IMR-90 (cell line): ENCODE data around the gene CHRNG. TPM values are rescaled to one million over a fixed set of nuclear protein-coding genes. Genes with fewer than 3 reads are reported as not detected.
"Not testable (repeated sequence)": the region's sequence is repeated elsewhere in the genome, so short reads cannot be mapped to it uniquely, and the experiment has no call there.

Experiments used
- ATAC-seq: fragments of 200-7000 bp; cut with Tn5 transposase; 2 replicates; pipeline ENCODE4 v1.9.1; 2020; ENCODE audit warnings: low read depth, mild to moderate bottlenecking, moderate library complexity
- BruUV-seq: library from RNA; stranded (reverse); fragments of 400-500 nt; replicated peaks from 2 replicates; lab custom pipeline; 2021; lab: Mats Ljungman, UMichigan
- CTCF ChIA-PET: fragments of 300-600 bp; formaldehyde crosslinking; extraction: SDS; loops from one replicate; lab custom pipeline; 2021; ENCODE audit warnings: antibody characterized with exemption; lab: Yijun Ruan, JAX
- POLR2A ChIA-PET: fragments of 300-600 bp; sonication (Branson Sonifier 250); formaldehyde crosslinking; loops from one replicate; lab custom pipeline; 2022; ENCODE audit warnings: antibody characterized with exemption; ENCODE audit not compliant: unreplicated experiment; lab: Charles Lee
- DNase-seq: peaks from one replicate; pipeline ENCODE4 v3.0.0; 2013
- H2AFZ ChIP-seq: replicated peaks from 2 replicates; pipeline ENCODE3; 2013; ENCODE audit warnings: low read length, mild to moderate bottlenecking; ENCODE audit not compliant: poor library complexity
- H2AK5ac ChIP-seq: 2 replicates; pipeline ENCODE4 v1.6.1; 2013; ENCODE audit warnings: low read depth, low read length, inconsistent platforms
- H2AK9ac ChIP-seq: replicated peaks from 2 replicates; pipeline ENCODE3; 2013; ENCODE audit warnings: mild to moderate bottlenecking, low read depth, low read length, moderate library complexity; ENCODE audit not compliant: poor library complexity
- H2BK120ac ChIP-seq: 2 replicates; pipeline ENCODE4 v1.6.1; 2013; ENCODE audit warnings: low read depth, low read length, inconsistent platforms
- H2BK15ac ChIP-seq: 3 replicates; pipeline ENCODE4 v1.6.1; 2013; ENCODE audit warnings: low read depth, low read length, inconsistent platforms
- H2BK20ac ChIP-seq: 2 replicates; pipeline ENCODE4 v1.6.1; 2013; ENCODE audit warnings: low read depth, mild to moderate bottlenecking, inconsistent platforms, low read length, moderate library complexity
- H2BK5ac ChIP-seq: 2 replicates; pipeline ENCODE4 v1.6.1; 2013; ENCODE audit warnings: mild to moderate bottlenecking, low read depth, low read length, inconsistent platforms; ENCODE audit not compliant: poor library complexity, severe bottlenecking
- H3K14ac ChIP-seq: replicated peaks from 2 replicates; pipeline ENCODE4 v1.6.1; 2013; ENCODE audit warnings: low read depth, low read length, inconsistent platforms
- H3K18ac ChIP-seq: 2 replicates; pipeline ENCODE4 v1.6.1; 2013; ENCODE audit warnings: low read depth, low read length, control low read depth
- H3K23ac ChIP-seq: 2 replicates; pipeline ENCODE4 v1.6.1; 2013; ENCODE audit warnings: low read depth, low read length, inconsistent platforms
- H3K27ac ChIP-seq: 2 replicates; pipeline ENCODE4 v1.5.1; 2013; ENCODE audit warnings: mild to moderate bottlenecking, control low read depth, low read length; ENCODE audit not compliant: insufficient read depth
- H3K27me3 ChIP-seq: 2 replicates; pipeline ENCODE4 v1.6.1; 2013; ENCODE audit warnings: low read length; ENCODE audit not compliant: control insufficient read depth, insufficient read depth
- H3K36me3 ChIP-seq: 2 replicates; pipeline ENCODE4 v1.6.1; 2013; ENCODE audit warnings: low read length, mixed read lengths; ENCODE audit not compliant: control insufficient read depth, insufficient read depth
- H3K4ac ChIP-seq: 2 replicates; pipeline ENCODE4 v1.6.1; 2013; ENCODE audit warnings: low read depth, low read length, inconsistent platforms
- H3K4me1 ChIP-seq: 2 replicates; pipeline ENCODE4 v1.6.1; 2013; ENCODE audit warnings: low read length, mixed read lengths; ENCODE audit not compliant: control insufficient read depth, insufficient read depth
- H3K4me2 ChIP-seq: 2 replicates; pipeline ENCODE4 v1.6.1; 2013; ENCODE audit warnings: low read depth, mild to moderate bottlenecking, control low read depth, low read length, moderate library complexity
- H3K4me3 ChIP-seq: 2 replicates; pipeline ENCODE4 v1.5.1; 2013; ENCODE audit warnings: low read depth, mild to moderate bottlenecking, control low read depth, low read length, moderate library complexity; ENCODE audit not compliant: insufficient read depth
- H3K56ac ChIP-seq: 2 replicates; pipeline ENCODE4 v1.6.1; 2013; ENCODE audit warnings: low read length, inconsistent platforms; ENCODE audit not compliant: insufficient read depth; ENCODE audit errors: extremely low read depth
- H3K79me1 ChIP-seq, 2 experiments: 2 replicates each; pipeline ENCODE4 v1.6.1; 2013; ENCODE audit warnings: low read length in 2 of 2, inconsistent platforms in 1 of 2, low read depth in 1 of 2
- H3K9ac ChIP-seq: 2 replicates; pipeline ENCODE4 v1.6.1; 2013; ENCODE audit warnings: low read depth, low read length, control low read depth
- H3K9me1 ChIP-seq: 2 replicates; pipeline ENCODE4 v1.6.1; 2013; ENCODE audit warnings: low read length, inconsistent platforms; ENCODE audit not compliant: insufficient read depth
- H3K9me3 ChIP-seq: 2 replicates; pipeline ENCODE4 v1.6.1; 2013; ENCODE audit warnings: low read length; ENCODE audit not compliant: control insufficient read depth, insufficient read depth
- H4K20me1 ChIP-seq: 2 replicates; pipeline ENCODE4 v1.6.1; 2013; ENCODE audit warnings: low read length, inconsistent platforms; ENCODE audit not compliant: insufficient read depth
- H4K5ac ChIP-seq: 2 replicates; pipeline ENCODE4 v1.6.1; 2013; ENCODE audit warnings: mild to moderate bottlenecking, low read depth, low read length, control low read depth
- H4K8ac ChIP-seq, 2 experiments: 2 replicates each; pipeline ENCODE4 v1.6.1; 2013; ENCODE audit warnings: low read depth in 2 of 2, low read length in 2 of 2, control low read depth in 1 of 2, inconsistent platforms in 1 of 2
- H4K91ac ChIP-seq: 2 replicates; pipeline ENCODE4 v1.6.1; 2013; ENCODE audit warnings: low read depth, low read length, inconsistent platforms; ENCODE audit not compliant: insufficient read depth
- ELK1 ChIP-seq: fragments of 150-350 bp; IDR thresholded peaks from 2 replicates; pipeline ENCODE4 v1.6.1; 2016; ENCODE audit warnings: low read depth, mild to moderate bottlenecking, low read length, moderate library complexity, borderline replicate concordance
- FOS ChIP-seq: fragments of 150-350 bp; IDR thresholded peaks from 2 replicates; pipeline ENCODE4 v1.6.1; 2016; ENCODE audit warnings: low read depth, low read length
- MAZ ChIP-seq: IDR thresholded peaks from 2 replicates; pipeline ENCODE4 v1.6.1; 2012; ENCODE audit warnings: low read depth, mild to moderate bottlenecking, low read length, improper control_type of control experiment, moderate library complexity, borderline replicate concordance
- MXI1 ChIP-seq: IDR thresholded peaks from 2 replicates; pipeline ENCODE4 v1.6.1; 2012; ENCODE audit warnings: low read depth, mild to moderate bottlenecking, low read length, moderate library complexity, borderline replicate concordance
- POLR2A ChIP-seq: IDR thresholded peaks from 2 replicates; pipeline ENCODE4 v1.6.1; 2012; ENCODE audit warnings: mild to moderate bottlenecking, low read depth, low read length
- RAD21 ChIP-seq: IDR thresholded peaks from 2 replicates; pipeline ENCODE4 v1.6.1; 2012; ENCODE audit warnings: low read length, improper control_type of control experiment
- RFX5 ChIP-seq: IDR thresholded peaks from 2 replicates; pipeline ENCODE4 v1.8.0; 2012; ENCODE audit warnings: low read depth, mild to moderate bottlenecking, low read length, moderate library complexity
- WGBS, 2 experiments: methylation state at CpG; one replicate each; pipeline versions ENCODE4 v1.1.5 to v1.1.7; 2013; ENCODE audit warnings: missing lambda C conversion rate in 2 of 2; ENCODE audit not compliant: insufficient read length in 1 of 2; ENCODE audit errors: extremely low coverage in 2 of 2; 5-methylcytosine and 5-hydroxymethylcytosine counted together
- dilution Hi-C: fragments of 300-500 bp; cut with HindIII; formaldehyde crosslinking; loops from one replicate; pipeline ENCODE4 v1.14.3; 2018; ENCODE audit warnings: low sequenced_read_pairs; ENCODE audit not compliant: unreplicated experiment
- in situ Hi-C: fragments of 300-500 bp; cut with MboI; formaldehyde crosslinking; loops from 3 replicates; pipeline ENCODE4 v1.14.3; 2019; ENCODE audit warnings: low sequenced_read_pairs, inconsistent platforms, mixed read lengths
- intact Hi-C: fragments of 100-400 bp; cut with micrococcal nuclease; formaldehyde crosslinking; loops from 2 replicates; pipeline ENCODE4 v1.10.0; 2022
- polyA plus RNA-seq, 3 experiments: library from polyadenylated mRNA; depleted of rRNA; stranded (reverse); fragments of >200 nt; gene quantifications; 2 replicates each; pipeline ENCODE4 v1.2.3, GENCODE V29; 2012; ENCODE audit warnings: low replicate concordance in 1 of 3
- total RNA-seq: library from RNA; depleted of rRNA; stranded (reverse); fragments of >200 nt; gene quantifications from 2 replicates; pipeline ENCODE4 v1.2.3, GENCODE V29; 2012

CHRNG gene
- total and polyA plus RNA-seq, 2 of the 4 experiments (the other 2 are of a cell fraction): not detected

GRCh38 chr2:232569541-232569940 lies 30.0 kb downstream of the CHRNG start:
- H2AK9ac ChIP-seq: no peak overlapping the region
- no peak for ATAC-seq
- no peak overlapping the region for H3K4me3 ChIP-seq
- BruUV-seq: no TSS peak
- H3K27ac ChIP-seq: no peak overlapping the region
- H3K79me1 ChIP-seq: peaks cover 10 to 35% of the 10 kb centered on the region in 2 experiments; a peak in 3 of 4 replicates
- in situ Hi-C loops: no loop called here
- no peak overlapping the region for H2BK15ac ChIP-seq
- no peak overlapping the region for H3K14ac ChIP-seq
- H3K4ac ChIP-seq: no peak overlapping the region
- H2BK120ac ChIP-seq: no peak overlapping the region
- no peak overlapping the region for H2BK20ac ChIP-seq
- no peak overlapping the region for H3K9ac ChIP-seq
- intact Hi-C loops: no loop called here
- peaks cover 10% of the 10 kb centered on the region; the same call in 1 of the 2 replicates for H3K9me1 ChIP-seq
- no peak overlapping the region for H4K91ac ChIP-seq
- no peak overlapping the region for H3K18ac ChIP-seq
- peaks cover 3% of the 10 kb centered on the region; the same call in 1 of the 2 replicates for H3K4me1 ChIP-seq
- H3K9me3 ChIP-seq: no peaks in the 10 kb centered on the region
- TF ChIP-seq RFX5: no peak
- TF ChIP-seq POLR2A: no peak
- no peak for TF ChIP-seq MAZ
- no peak for TF ChIP-seq RAD21
- no peak for TF ChIP-seq FOS
- no peak for TF ChIP-seq ELK1
- no peak for TF ChIP-seq MXI1
- WGBS, 2 experiments: no CpG with 5 or more reads among the region's 9 CpGs
- no peak overlapping the region for H3K23ac ChIP-seq
- POLR2A ChIA-PET: no interaction called here
- dilution Hi-C loops: no loop called here
- no peaks in the 10 kb centered on the region for H4K20me1 ChIP-seq
- CTCF ChIA-PET: no interaction called here
- H3K4me2 ChIP-seq: no peak overlapping the region
- H4K8ac ChIP-seq: no peak overlapping the region
- H2AFZ ChIP-seq: no peak overlapping the region
- no peaks in the 10 kb centered on the region for H3K27me3 ChIP-seq
- no peak overlapping the region for H4K5ac ChIP-seq
- H3K36me3 ChIP-seq: peaks cover 49% of the 10 kb centered on the region
- H2BK5ac ChIP-seq: no peak overlapping the region
- H2AK5ac ChIP-seq: no peak overlapping the region
- no peak for DNase-seq
- H3K56ac ChIP-seq: no peak overlapping the region

- H3K4me3 ChIP-seq, DNase-seq, H3K14ac ChIP-seq, H2BK15ac ChIP-seq, H2AK5ac ChIP-seq, H3K4me2 ChIP-seq, H3K4ac ChIP-seq, POLR2A ChIA-PET, H4K20me1 ChIP-seq, H3K18ac ChIP-seq, H2AFZ ChIP-seq, H3K4me1 ChIP-seq, H3K27ac ChIP-seq, H3K23ac ChIP-seq, H3K9ac ChIP-seq, dilution Hi-C loops, H2BK120ac ChIP-seq, H2BK5ac ChIP-seq, H3K27me3 ChIP-seq, intact Hi-C loops, CTCF ChIA-PET, in situ Hi-C loops, H3K9me3 ChIP-seq, H4K8ac ChIP-seq, BruUV-seq, H3K56ac ChIP-seq, H2BK20ac ChIP-seq, H4K5ac ChIP-seq, ATAC-seq, H2AK9ac ChIP-seq, H4K91ac ChIP-seq: not testable (repeated sequence)
- Histone ChIP-seq H3K36me3 (peaks cover 43% of the 10 kb centered on the region), H3K9me1 (peaks cover 12% of the 10 kb centered on the region; the same call in 1 of the 2 replicates), H3K79me1 (peaks cover 10 to 40% of the 10 kb centered on the region in 2 experiments; a peak in 3 of 4 replicates)
- WGBS, 2 experiments: no CpG with 5 or more reads among the region's 6 CpGs
Observed at GRCh38 chr2:232570481-232570880, 31.0 kb downstream of the CHRNG start.
